SW 1271 (cell line): Measurements from ENCODE around the gene TTC1.
"Not testable (repeated sequence)": the region's sequence is repeated elsewhere in the genome, so short reads cannot be mapped to it uniquely, and the experiment has no call there.

Source experiments
- DNase-seq, 2 experiments: peaks; one replicate each; lab custom pipeline; 2025; lab: John Stamatoyannopoulos, UW

Gene TTC1

DNA sequence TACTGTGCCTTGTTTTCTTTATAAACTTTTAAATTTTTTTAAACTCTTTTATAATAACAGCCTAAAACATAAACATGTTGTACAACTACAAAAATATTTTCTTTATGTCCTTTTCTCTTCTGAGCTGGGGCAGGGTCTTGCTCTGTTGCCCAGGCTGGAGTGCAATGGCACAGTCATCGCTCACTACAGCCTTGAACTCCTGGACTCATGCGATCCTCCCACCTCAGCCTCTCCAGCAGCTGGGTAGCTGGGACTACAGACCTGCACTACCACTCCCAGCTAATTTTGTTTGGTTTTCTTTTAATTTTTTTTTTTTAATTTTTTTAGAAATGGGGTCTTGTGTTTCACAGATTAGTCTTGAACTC lies 31.5 kb downstream of the TTC1 start:
- no peak for DNase-seq

GRCh38 chr5:160042671-160043070 lies 33.7 kb downstream of the TTC1 start:
- DNase-seq, result no peak

DNA sequence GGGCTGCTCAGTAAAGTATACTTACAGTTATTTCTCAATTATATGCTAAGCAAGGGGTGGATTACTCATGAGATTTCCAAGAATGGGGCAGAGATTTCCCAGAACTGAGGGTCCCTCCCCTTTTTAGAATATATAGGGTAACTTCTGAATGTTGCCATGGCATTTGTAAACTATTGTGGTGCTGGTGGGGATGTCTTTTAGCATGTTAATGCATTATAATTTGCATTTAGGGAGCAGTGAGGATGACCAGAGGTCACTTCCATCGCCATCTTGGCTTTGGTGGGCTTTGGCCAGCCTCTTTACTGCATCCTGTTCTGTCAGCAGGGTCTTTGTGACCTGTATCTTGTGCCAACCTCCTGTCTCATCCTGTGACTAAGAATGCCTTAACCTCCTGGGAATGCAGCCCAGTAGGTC lies 35.5 kb downstream of the TTC1 start:
- DNase-seq, result no peak

GRCh38 chr5:160044967-160045366 lies 36.0 kb downstream of the TTC1 start:
- no peak for DNase-seq

- DNase-seq, result no peak
Observed at GRCh38 chr5:160047423-160047822, 38.5 kb downstream of the TTC1 start.

- no peak for DNase-seq
Observed at GRCh38 chr5:160048131-160048530, 39.2 kb downstream of the TTC1 start.

GRCh38 chr5:160049099-160049498 lies 40.2 kb downstream of the TTC1 start:
- no peak for DNase-seq

- no peak for DNase-seq
Observed at GRCh38 chr5:160054047-160054446, 45.1 kb downstream of the TTC1 start.

- DNase-seq, result no peak
Observed at GRCh38 chr5:160054831-160055230, 45.9 kb downstream of the TTC1 start.

- no peak for DNase-seq
Observed at GRCh38 chr5:160057256-160057655, 48.3 kb downstream of the TTC1 start.

DNA sequence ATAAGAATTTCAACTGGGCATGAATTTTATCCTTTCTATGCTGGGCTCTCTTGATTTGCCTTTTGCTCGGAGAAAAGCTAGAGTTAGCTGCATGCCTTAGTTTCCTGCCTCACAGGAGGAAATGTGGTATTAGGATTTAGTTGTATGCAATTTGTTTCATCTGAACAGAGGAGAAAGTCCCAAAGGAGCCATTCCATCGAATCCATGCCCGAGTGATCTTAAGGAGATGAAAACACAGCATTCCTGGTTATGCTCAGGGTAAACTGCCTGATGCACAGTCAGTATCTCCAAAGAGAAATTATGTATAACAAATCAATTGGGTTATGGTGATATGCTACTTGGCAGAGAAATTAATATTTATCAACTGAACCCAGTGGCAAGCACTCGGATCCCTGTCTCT lies 51.1 kb downstream of the TTC1 start:
- no peak for DNase-seq

GRCh38 chr5:160061770-160062169 lies 52.8 kb downstream of the TTC1 start:
- DNase-seq, result no peak

GRCh38 chr5:160064417-160064810 lies 55.5 kb downstream of the TTC1 start:
- DNase-seq, result no peak

DNA sequence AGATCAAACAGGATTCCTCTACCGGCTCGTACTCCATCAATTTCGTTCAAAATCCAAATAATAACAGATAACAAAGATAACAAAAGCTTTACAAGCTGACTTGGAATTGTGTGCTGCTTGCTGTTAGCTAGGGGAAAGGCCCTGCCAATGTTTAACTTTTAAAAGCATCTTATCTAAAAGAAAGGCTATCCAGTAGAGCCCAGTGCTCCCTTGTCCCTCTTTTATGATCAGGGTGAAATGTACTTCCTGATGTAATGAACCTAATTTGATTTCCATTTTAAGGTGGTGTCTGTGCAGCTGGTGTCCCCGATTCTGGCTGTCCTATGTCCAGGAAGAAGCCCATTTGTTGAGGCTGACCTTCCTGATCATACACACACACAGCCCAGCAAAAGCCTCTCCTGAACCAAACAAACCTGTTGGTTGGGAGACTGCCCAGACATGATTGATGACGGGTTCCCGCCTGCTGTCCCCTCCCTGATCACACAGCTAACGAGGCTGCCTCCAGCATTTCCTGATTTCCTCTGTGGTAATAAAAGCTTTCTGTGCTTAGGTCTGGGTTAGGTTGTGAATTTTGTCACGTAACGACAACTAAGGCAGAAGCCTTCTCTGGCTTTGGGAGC lies 56.2 kb downstream of the TTC1 start:
- DNase-seq, result no peak

DNA sequence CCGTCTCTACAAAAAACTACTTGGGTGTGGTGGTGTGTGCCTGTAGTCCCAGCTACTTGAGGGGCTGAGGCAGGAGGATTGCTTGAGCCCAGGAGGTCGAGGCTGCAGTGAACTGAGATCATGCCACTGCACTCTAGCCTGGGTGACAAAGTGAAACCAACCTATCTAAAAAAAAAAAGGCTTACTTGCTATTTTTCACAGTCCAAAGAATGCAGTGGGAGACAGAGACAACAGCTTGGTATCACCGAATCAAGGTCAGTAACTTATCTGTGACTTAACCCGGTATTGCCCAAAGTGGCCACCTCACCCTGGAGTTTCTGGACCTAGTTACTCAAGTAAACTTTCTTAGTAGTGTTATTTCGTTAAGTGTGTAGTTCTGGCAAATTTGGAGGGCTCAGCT lies 60.2 kb downstream of the TTC1 start:
- not testable (repeated sequence) for DNase-seq

GRCh38 chr5:160071516-160071915 lies 62.6 kb downstream of the TTC1 start:
- DNase-seq, result no peak

DNA sequence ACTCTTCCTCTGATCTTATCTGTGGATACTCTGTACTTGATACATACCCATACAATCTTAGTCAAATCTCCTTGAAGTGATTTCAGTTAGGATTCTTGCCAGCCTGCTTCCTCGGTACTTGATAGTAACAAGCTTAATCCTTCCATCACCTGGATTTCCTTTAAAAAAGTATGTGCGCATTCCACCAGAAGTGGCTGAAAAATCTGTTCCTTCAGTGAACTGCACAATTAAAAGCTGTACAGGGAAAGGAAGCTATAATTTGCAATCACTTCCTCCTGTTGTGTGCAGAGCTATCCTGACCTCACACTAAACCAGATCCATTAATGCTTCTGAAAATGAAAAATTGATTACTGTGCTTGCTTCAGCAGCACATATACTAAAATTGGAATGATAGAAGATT lies 63.0 kb downstream of the TTC1 start:
- no peak for DNase-seq

DNA sequence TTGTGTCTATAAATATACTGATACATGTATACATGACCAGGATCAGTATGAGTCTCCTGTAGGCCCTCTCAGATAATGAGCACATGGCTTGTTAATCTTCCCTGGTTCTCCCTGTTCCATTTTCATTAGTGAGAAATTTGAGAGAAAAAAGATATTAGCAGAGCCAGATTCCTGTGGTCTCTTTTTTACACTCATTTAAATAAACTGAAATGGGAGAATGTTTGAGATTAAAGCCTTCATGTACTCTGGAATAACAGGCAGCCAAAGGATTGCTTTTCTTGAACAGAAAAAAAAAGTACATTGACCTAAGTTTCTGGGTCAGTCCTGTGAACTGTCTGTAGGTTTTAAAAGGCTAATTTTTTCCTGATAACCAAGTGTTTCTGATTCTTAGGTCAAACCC lies 66.1 kb downstream of the TTC1 start:
- DNase-seq, result no peak

GRCh38 chr5:160076997-160077396 lies 68.1 kb downstream of the TTC1 start:
- no peak for DNase-seq

- no peak for DNase-seq
Observed at GRCh38 chr5:160079753-160080152, 70.8 kb downstream of the TTC1 start.

DNA sequence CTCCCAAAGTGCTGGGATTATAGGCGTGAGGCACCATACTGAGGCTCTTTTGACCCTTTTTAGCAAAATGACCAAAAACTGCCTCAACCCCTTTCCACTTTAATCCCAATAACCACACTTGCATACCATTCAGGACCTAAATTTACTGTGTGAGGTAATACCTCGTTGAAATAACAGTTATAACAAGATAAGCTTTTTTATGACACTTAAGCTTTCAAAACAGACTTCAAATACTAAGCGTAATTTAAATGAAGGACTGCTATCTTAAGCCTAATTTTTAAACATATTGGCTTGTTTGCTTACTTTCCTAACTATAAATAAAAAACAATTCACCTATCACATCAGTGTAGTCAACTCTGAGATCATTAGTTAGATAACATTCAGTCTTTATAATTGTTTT lies 72.6 kb downstream of the TTC1 start:
- no peak for DNase-seq

DNA sequence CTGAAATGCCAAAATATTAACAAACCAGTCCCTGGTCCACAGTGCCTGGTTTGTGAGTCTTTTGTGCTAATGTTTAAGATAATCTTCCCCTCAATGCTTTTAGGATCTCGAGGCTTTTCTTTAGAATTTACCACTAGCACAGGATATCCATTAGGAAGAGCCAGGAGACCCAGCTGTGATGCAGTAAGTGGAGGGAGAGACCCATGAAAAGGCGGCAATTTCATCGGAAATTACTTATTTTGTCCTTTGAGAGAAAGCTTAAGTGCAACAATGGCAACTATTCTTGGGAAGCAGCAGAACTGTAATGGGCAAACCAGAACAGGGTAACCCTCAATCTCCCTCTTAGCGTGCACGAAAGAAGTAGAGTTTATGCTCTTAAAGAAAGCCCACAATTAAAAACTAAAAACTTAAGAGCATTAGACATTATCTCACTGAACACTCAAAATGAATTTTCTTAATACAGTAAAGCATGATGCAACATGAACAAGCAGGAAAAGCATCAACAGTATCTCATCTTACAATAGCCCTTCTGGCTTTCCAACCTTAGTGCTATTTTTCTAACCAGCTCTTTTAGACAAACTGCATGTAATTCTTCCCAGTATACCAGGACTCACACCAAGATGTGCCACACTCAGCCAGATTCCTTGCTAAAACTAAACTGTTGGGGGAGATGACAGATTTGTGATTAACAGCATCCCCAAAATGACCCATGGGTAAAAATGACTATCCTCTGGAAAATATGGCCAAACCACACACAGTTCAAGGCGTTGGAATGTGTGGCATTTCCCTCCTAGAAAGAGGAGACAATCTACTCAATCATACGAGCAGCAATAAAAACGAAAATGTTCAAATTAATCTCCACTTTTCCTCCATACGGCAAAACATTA lies 73.9 kb downstream of the TTC1 start:
- peak; percentile 53 to 81 for DNase-seq

GRCh38 chr5:160083501-160083900 lies 74.6 kb downstream of the TTC1 start:
- DNase-seq, result peak; percentile 23 to 72

- no peak for DNase-seq
Observed at GRCh38 chr5:160084144-160084543, 75.2 kb downstream of the TTC1 start.
